ENCODE measurements around the gene MAPK10. TPM values are rescaled to one million over a fixed set of nuclear protein-coding genes. Genes with fewer than 3 reads are reported as not detected.

The MAPK10 gene
- total and polyA plus RNA-seq, 8 donors, result 1.4 to 103 (median 15.0) TPM

- Histone ChIP-seq H3K27ac (peak overlapping the region in 1 of 5 donors; percentile 24), H3K36me3 (peaks cover 0 to 6% (median 2%) of the 10 kb centered on the region in 4 donors), H3K4me3 (no peak overlapping the region), H3K9me3 (no peaks in the 10 kb centered on the region), H3K27me3 (no peaks in the 10 kb centered on the region), H3K4me1 (peaks cover 0 to 19% (median 8%) of the 10 kb centered on the region in 4 donors)
- no peak for TF ChIP-seq POLR2A (IDR thresholded peaks at IDR 0.05)
- no peak for TF ChIP-seq EP300 (IDR thresholded peaks at IDR 0.05)
- intact Hi-C loops (cut with DNase I; ENCODE audit: low total_unique reads), result no loop called here
- no peak for DNase-seq
These were observed 419.7 kb downstream of the MAPK10 start for GRCh38 chr4:85940151-85940550.

Small RNA genes lying within 50 kb of the gene (small RNA-seq; reads per million reads assigned to genes)
- gene RN7SKP96, result 0 reads per million in 4 donors

Other genes with a start within 250 kb of the MAPK10 start
- 10 to 100 TPM in 3 of 5 donors, 1 to 10 TPM in 2; 2.3 to 38.6 (median 12.9) TPM for gene PTPN13, start 234.3 kb upstream of the MAPK10 start, total RNA-seq
- gene PTPN13, start 234.3 kb upstream of the MAPK10 start, polyA plus RNA-seq, result 1 to 10 TPM; 2.9 to 7.6 (median 3.1) TPM